ENCODE results near the gene EVI2A.

- no peak for TF ChIP-seq CTCF (IDR thresholded peaks at IDR 0.05)
- TF ChIP-seq POLR2A (IDR thresholded peaks at IDR 0.05): no peak
Measured at GRCh38 chr17:31328160-31328535, 6.7 kb upstream of the EVI2A start.

All from right lobe of liver (tissue), 4 donors.